Smooth muscle cell (in vitro differentiated cells): ENCODE results near the gene RYK. TPM values are rescaled to one million over a fixed set of nuclear protein-coding genes. Genes with fewer than 3 reads are reported as not detected.

Experiments
- DNase-seq: peaks from one replicate; lab custom pipeline; 2025; ENCODE audit not compliant: unreplicated experiment; lab: John Stamatoyannopoulos, UW
- H2AFZ ChIP-seq: fragments of 200-600 bp; sonication (generic); 2 replicates; pipeline ENCODE4 v1.6.0; 2016; ENCODE audit warnings: antibody characterized with exemption, low read depth, mild to moderate bottlenecking
- H3F3A ChIP-seq: fragments of 200-600 bp; sonication (generic); 2 replicates; pipeline ENCODE4 v1.6.0; 2017; ENCODE audit warnings: antibody characterized with exemption, low read depth
- H3K27ac ChIP-seq: fragments of 200-600 bp; sonication (generic); 2 replicates; pipeline ENCODE4 v1.5.1; 2016; ENCODE audit warnings: low read depth, mild to moderate bottlenecking
- H3K27me3 ChIP-seq: fragments of 200-600 bp; sonication (generic); 2 replicates; pipeline ENCODE4 v1.6.1; 2016; ENCODE audit warnings: low read depth, mild to moderate bottlenecking
- H3K36me3 ChIP-seq: fragments of 200-600 bp; sonication (generic); 2 replicates; pipeline ENCODE4 v1.5.1; 2016; ENCODE audit warnings: low read depth
- H3K4me1 ChIP-seq: fragments of 200-600 bp; sonication (generic); 2 replicates; pipeline ENCODE4 v1.5.1; 2016; ENCODE audit warnings: low read depth
- H3K4me2 ChIP-seq: fragments of 200-600 bp; sonication (generic); 2 replicates; pipeline ENCODE4 v1.6.0; 2016; ENCODE audit warnings: mild to moderate bottlenecking
- H3K4me3 ChIP-seq: fragments of 200-600 bp; sonication (generic); 2 replicates; pipeline ENCODE4 v1.5.1; 2016; ENCODE audit warnings: mild to moderate bottlenecking
- H3K79me2 ChIP-seq: fragments of 200-600 bp; sonication (generic); 2 replicates; pipeline ENCODE4 v1.6.0; 2016; ENCODE audit warnings: low read depth, mild to moderate bottlenecking
- H3K9ac ChIP-seq: fragments of 200-600 bp; sonication (generic); 2 replicates; pipeline ENCODE4 v1.6.0; 2016; ENCODE audit warnings: low read depth
- H3K9me3 ChIP-seq: fragments of 200-600 bp; sonication (generic); replicated peaks from 2 replicates; pipeline ENCODE4 v1.5.1; 2016; ENCODE audit warnings: low read depth
- H4K20me1 ChIP-seq: fragments of 200-600 bp; sonication (generic); 2 replicates; pipeline ENCODE4 v1.6.0; 2016; ENCODE audit warnings: low read depth
- CTCF ChIP-seq: fragments of 200-600 bp; sonication (generic); IDR thresholded peaks from 2 replicates; pipeline ENCODE4 v1.5.1; 2017; ENCODE audit warnings: borderline replicate concordance, mild to moderate bottlenecking, antibody characterized with exemption; ENCODE audit not compliant: insufficient read depth, poor library complexity, severe bottlenecking
- WGBS: methylation state at CpG from one replicate; pipeline ENCODE4 v1.1.7; 2016; ENCODE audit warnings: low lambda C conversion rate; 5-methylcytosine and 5-hydroxymethylcytosine counted together
- polyA plus RNA-seq: library from polyadenylated mRNA; unstranded; fragments of >200 nt; fragmentation: Nextera tagmentation; extraction: Ambion mirVana; gene quantifications from 2 replicates; pipeline ENCODE4 v1.2.1, GENCODE V29; 2016
- total RNA-seq: library from RNA; depleted of rRNA; stranded (reverse); fragments of >200 nt; gene quantifications from 2 replicates; pipeline ENCODE4 v1.2.3, GENCODE V29; 2014

Gene RYK
- total and polyA plus RNA-seq, 2 experiments from 2014 or later = 35.8 to 65.0 TPM

GRCh38 chr3:134255404-134255803 lies 4.7 kb upstream of the RYK start:
- no peaks in the 10 kb centered on the region for H3K36me3 ChIP-seq
- no peak overlapping the region for H2AFZ ChIP-seq
- H4K20me1 ChIP-seq = no peaks in the 10 kb centered on the region
- no peaks in the 10 kb centered on the region for H3K79me2 ChIP-seq
- no peak overlapping the region for H3K4me2 ChIP-seq
- peaks cover 20% of the 10 kb centered on the region for H3K4me1 ChIP-seq
- H3K27ac ChIP-seq = no peak overlapping the region
- no peak for DNase-seq
- H3K4me3 ChIP-seq = no peak overlapping the region
- no peak for TF ChIP-seq CTCF
- no peaks in the 10 kb centered on the region for H3K27me3 ChIP-seq
- no peaks in the 10 kb centered on the region for H3K9me3 ChIP-seq
- H3F3A ChIP-seq = peaks cover 20% of the 10 kb centered on the region
- no peak overlapping the region for H3K9ac ChIP-seq

GRCh38 chr3:134253475-134254226 lies 3.0 kb upstream of the RYK start:
- Histone ChIP-seq H3F3A (peaks cover 20% of the 10 kb centered on the region), H3K36me3 (no peaks in the 10 kb centered on the region), H3K27ac (no peak overlapping the region), H3K4me2 (no peak overlapping the region), H3K4me3 (no peak overlapping the region), H3K79me2 (peaks cover 13% of the 10 kb centered on the region), H2AFZ (no peak overlapping the region), H3K27me3 (no peaks in the 10 kb centered on the region), H3K9me3 (no peaks in the 10 kb centered on the region), H3K9ac (no peak overlapping the region), H4K20me1 (peaks cover 13% of the 10 kb centered on the region), H3K4me1 (peaks cover 25% of the 10 kb centered on the region)
- WGBS = 91% methylated on average over 1 of the region's 1 CpG
- no peak for TF ChIP-seq CTCF
- no peak for DNase-seq

- H3K27me3 ChIP-seq = no peaks in the 10 kb centered on the region
- H3K9ac ChIP-seq = no peak overlapping the region
- H3K27ac ChIP-seq = no peak overlapping the region
- no peak for DNase-seq
- H3K9me3 ChIP-seq = no peaks in the 10 kb centered on the region
- 57% methylated on average over 7 of the region's 7 CpGs for WGBS
- peak overlapping the region; percentile 59 for H2AFZ ChIP-seq
- peaks cover 22% of the 10 kb centered on the region for H3K79me2 ChIP-seq
- H3K4me1 ChIP-seq = peaks cover 25% of the 10 kb centered on the region
- H3F3A ChIP-seq = peaks cover 20% of the 10 kb centered on the region
- H3K4me3 ChIP-seq = no peak overlapping the region
- H4K20me1 ChIP-seq = peaks cover 22% of the 10 kb centered on the region
- H3K36me3 ChIP-seq = no peaks in the 10 kb centered on the region
- H3K4me2 ChIP-seq = peak overlapping the region; percentile 94
- TF ChIP-seq CTCF = no peak
These were observed 2.1 kb upstream of the RYK start for GRCh38 chr3:134252766-134253165.
